GM21381 (cell line): ENCODE data around the gene TAMM41.
"Not testable (repeated sequence)": the region's sequence is repeated elsewhere in the genome, so short reads cannot be mapped to it uniquely, and the experiment has no call there.

Experiments used
- ATAC-seq: cut with Tn5 transposase; IDR thresholded peaks from one replicate; pipeline ENCODE4 v1.9.1; 2021; ENCODE audit warnings: mild to moderate bottlenecking, moderate library complexity; ENCODE audit not compliant: unreplicated experiment

The TAMM41 gene

DNA sequence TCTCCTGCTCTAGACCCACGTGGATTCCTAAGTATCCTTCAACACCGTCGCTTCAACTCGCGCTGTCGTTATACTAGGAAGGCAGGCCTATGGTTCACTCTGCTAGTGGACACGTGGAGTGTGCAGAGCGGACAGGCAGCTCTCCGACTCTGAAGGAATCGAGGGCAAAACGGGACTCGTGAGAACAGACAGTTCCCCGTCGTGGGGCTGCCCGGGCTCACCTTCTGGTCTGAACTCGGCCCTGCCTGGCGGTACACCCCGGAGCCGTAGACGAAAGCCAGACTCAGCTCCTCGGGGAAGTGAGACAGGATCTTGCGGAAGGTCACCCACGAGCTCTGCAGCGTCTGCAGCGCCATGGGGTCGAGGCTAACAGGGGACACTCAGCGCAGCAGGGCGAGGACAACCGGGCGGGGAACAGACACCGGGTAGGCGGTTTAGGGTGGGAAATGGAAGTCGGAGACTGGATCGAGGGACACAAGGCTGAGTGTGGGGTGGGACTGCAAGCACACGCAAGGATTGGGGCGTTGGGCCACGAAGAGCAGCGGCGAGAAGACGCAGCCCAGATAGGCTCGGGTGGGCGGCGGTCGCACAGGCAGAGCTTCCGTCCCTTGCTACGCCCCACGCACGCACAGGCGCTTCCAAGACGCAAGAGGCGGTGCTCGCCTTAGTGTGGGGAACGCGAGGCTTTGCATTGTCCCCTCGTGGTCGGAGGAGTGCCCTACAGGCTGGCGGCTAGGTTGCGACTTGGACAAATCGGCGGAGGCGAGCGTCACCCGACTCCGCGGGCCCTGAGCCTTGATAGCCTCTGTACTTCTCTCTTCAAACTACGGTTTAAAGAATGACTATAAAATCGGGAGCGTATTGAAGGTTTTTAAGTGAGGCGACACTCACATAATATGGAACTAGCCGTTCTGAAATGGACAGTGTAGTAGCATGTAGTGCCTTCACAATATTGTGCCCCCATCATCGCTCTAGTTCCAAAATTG is at the start of gene TAMM41:
TSS of gene TAMM41 (minus strand) at position 605 of the 986 bp plus-strand sequence. CDS start at position 356, 249 bp downstream.
- ATAC-seq: peak; percentile 100

- no peak for ATAC-seq
Measured at GRCh38 chr3:11878837-11879236, 32.2 kb upstream of the TAMM41 start.

DNA sequence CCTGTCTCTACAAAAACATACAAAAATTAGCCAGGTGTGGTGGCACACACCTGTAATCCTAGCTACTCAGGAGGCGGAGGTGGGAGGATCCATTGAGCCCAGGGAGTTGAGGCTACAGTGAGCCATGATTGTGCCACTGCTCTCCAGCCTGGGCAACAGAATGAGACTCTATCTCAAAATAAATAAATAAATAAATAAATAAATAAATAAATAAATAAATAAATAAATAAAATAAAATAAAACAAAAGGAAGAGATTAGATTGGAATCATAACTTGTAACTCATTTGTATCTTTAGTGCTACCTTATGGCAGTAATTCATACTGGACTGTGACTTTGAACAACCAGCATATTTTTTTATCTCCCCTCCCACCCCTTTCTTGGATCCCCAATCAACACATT is 28.0 kb upstream of the TAMM41 start:
- not testable (repeated sequence) for ATAC-seq

DNA sequence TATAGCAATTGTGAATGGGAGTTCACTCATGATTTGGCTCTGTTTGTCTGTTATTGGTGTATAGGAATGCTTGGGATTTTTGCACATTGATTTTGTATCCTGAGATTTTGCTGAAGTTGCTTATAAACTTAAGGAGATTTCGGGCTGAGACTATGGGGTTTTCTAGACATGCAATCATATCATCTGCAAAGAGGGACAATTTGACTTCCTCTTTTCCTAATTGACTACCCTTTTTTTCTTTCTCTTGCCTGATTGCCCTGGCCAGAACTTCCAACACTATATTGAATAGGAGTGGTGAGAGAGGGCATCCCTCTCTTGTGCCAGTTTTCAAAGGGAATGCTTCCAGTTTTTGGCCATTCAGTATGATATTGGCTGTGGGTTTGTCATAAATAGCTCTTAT is 17.1 kb upstream of the TAMM41 start:
- ATAC-seq: not testable (repeated sequence)

- not testable (repeated sequence) for ATAC-seq
Measured at GRCh38 chr3:11862584-11862983, 15.9 kb upstream of the TAMM41 start.

DNA sequence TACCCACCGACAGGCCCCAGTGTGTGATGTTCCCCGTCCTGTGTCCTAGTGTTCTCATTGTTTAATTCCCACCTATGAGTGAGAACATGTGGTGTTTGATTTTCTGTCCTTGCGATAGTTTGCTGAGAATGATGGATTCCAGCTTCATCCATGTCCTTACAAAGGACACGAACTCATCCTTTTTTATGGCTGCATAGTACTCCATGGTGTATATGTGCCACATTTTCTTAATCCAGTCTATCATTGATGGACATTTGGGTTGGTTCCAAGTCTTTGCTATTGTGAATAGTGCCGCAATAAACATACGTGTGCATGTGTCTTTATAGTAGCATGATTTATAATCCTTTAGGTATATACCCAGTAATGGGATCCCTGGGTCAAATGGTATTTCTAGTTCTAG is 15.5 kb upstream of the TAMM41 start:
- not testable (repeated sequence) for ATAC-seq

- not testable (repeated sequence) for ATAC-seq
Measured at GRCh38 chr3:11860213-11860612, 13.5 kb upstream of the TAMM41 start.

GRCh38 chr3:11853450-11853849 is 6.8 kb upstream of the TAMM41 start:
- no peak for ATAC-seq

GRCh38 chr3:11850003-11850402 is 3.3 kb upstream of the TAMM41 start:
- no peak for ATAC-seq

GRCh38 chr3:11847607-11848006 is 922 bp upstream of the TAMM41 start:
- no peak for ATAC-seq

GRCh38 chr3:11845651-11846050 is 1.0 kb downstream of the TAMM41 start:
- ATAC-seq: no peak

- no peak for ATAC-seq
Measured at GRCh38 chr3:11844891-11845290, 1.8 kb downstream of the TAMM41 start.

- ATAC-seq: no peak
Measured at GRCh38 chr3:11835028-11835639, 11.6 kb downstream of the TAMM41 start.

DNA sequence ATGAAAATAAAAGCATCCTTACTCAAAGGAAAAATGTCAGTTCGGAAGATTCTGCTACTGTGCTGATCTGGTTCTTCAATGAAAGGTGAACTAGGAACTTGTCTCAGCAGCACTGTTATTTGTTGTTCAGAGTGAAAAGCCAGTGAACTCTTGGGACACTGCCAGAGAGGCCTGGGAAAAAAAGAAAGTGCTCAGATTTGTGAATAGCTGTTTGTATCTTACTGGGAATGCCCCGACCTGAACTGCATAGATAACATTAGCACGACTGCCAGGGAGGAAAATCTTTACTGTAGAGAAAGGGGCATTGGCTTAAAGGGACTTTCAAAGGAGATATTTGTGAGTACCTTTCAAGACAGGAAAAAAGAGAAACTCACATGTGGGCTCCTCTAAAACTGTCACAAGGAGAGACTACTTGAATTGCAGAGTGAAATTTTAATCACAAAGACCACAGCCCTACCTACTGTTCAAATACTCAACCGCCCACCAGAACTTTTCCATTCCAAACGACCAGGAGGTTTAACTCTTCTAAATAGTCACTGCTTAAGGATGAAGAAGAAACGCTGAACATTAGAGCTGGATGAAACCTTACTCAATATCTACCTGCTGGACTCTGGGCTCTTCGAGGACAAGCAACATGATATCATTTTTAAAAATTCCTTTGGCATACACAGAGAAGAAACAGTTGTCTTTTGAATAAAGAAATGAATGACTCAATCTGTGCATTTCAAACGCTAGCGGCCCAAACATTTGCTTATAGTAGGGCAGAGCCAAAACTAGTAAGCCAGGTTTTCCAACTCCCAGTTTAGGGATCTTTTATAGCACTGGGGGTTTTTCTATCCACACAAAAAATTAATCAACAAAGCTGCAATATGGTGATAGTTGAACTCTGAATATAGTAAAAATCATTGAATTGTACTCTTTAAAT is 13.4 kb downstream of the TAMM41 start:
- no peak for ATAC-seq

DNA sequence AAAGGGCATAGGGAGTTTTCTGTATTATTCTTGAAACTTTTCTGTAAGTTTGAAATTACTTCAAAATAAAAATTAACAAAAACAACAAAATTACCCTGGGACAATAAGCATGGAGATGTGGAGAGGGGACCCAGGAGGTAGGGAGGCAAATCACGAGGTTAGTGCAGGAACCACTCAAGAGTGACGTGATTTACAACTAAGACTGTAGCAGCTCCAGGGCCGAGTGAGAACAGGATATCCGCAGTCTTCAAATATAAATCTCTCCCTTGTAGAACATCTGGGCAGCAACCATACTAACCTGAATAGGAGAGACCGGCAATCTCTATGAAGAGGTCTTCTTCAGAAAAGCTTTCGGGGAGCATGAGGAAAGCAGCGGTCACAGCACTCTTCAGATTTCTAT is 17.3 kb downstream of the TAMM41 start:
- no peak for ATAC-seq

- ATAC-seq: no peak
Measured at GRCh38 chr3:11826628-11827265, 19.9 kb downstream of the TAMM41 start.

DNA sequence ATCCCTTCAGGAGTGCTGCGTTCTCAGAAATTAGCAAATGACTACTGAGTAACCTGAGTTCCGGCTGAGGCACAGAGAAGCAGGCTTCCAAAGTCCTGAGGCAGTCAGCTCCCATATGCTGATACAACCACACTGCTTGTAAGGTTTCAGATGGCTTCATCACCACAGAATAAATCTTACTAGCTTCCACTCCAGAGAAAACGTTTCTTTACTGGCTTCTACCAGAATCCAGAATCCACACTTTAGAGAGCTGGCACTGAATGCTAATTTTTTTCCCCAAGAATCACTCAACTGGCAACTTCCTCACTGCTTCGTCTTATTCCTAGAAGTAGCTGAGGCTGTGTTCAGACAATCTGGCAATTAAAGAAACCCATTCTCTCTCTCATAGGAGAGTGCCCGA is 21.4 kb downstream of the TAMM41 start:
- no peak for ATAC-seq

DNA sequence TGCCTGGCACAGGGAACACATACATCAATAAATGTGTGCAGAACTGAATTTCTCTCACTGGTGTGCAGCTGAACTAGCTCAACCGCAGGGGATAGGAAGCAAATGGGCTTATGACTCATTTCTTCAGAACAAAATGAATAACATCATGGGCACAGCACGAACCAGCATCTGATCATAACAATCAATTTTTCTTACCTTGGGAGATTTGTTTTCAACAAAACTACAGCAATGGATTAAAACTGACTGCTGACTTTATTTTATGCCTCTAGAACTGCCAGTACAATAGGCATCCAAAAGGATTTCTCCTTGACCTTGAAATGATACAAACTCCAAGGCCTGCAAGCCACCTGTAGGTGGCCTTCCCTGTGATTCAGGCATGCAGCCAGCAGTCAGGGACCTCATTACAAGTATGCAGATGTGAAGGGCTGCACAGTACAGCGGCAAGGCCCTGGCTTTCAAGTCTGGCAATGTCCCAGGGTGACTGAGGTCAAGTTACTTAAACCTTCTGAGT is 26.1 kb downstream of the TAMM41 start:
- no peak for ATAC-seq

GRCh38 chr3:11819146-11819689 is 27.5 kb downstream of the TAMM41 start:
- no peak for ATAC-seq

GRCh38 chr3:11818033-11818432 is 28.7 kb downstream of the TAMM41 start:
- ATAC-seq: no peak
